ENCODE results near the gene CLCF1.

- TF ChIP-seq CTCF (IDR thresholded peaks at IDR 0.05 in 2 of 3, conservative IDR thresholded peaks at IDR 0.05 in 1 of 3; ENCODE audit: control insufficient read depth in 2 of 3, extremely low read depth in 1 of 3, insufficient read depth in 1 of 3, low read depth in 3 of 3, low read length in 3 of 3) (no peak), HCFC1 (IDR thresholded peaks at IDR 0.05; ENCODE audit: low read length) (no peak), REST (IDR thresholded peaks at IDR 0.05; ENCODE audit: low read depth, low read length) (no peak), POLR2AphosphoS5 (IDR thresholded peaks at IDR 0.05; ENCODE audit: low read length) (no peak), DPF2 (IDR thresholded peaks at IDR 0.05) (no peak)
Observed at GRCh38 chr11:67400251-67400941, 27.0 kb upstream of the CLCF1 start.
